C4-2B (cell line): ENCODE measurements around the gene FGGY.

Experiments used
- ZFX ChIP-seq: fragments of 450-650 bp; IDR thresholded peaks from 2 replicates; pipeline ENCODE4 v1.6.1; 2017
- TF ChIP-seq, protein P1 (sequence below): fragments of 450-650 bp; conservative IDR thresholded peaks from 2 replicates; pipeline ENCODE4 v1.5.1; 2017; ENCODE audit warnings: mild to moderate bottlenecking

DNA sequence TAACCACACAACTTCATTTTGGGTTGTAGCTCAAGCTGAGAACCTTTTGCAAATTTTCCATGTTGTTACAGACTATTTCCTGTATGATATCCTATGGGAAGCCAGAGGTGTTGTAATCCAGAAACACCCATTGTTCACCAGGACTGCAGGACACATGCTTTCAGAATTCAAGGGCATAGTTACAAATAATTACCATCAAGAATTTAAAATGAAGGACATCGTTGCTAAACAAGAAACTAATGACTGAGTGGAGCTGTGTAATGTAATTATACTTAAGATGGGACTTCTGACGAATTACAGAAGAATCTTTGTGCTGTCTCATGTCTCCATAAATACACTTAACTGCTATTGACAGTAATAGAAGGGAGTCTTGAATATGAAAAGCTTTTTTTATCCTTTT lies 470.2 kb downstream of the FGGY start:
- TF ChIP-seq, protein P1, sequence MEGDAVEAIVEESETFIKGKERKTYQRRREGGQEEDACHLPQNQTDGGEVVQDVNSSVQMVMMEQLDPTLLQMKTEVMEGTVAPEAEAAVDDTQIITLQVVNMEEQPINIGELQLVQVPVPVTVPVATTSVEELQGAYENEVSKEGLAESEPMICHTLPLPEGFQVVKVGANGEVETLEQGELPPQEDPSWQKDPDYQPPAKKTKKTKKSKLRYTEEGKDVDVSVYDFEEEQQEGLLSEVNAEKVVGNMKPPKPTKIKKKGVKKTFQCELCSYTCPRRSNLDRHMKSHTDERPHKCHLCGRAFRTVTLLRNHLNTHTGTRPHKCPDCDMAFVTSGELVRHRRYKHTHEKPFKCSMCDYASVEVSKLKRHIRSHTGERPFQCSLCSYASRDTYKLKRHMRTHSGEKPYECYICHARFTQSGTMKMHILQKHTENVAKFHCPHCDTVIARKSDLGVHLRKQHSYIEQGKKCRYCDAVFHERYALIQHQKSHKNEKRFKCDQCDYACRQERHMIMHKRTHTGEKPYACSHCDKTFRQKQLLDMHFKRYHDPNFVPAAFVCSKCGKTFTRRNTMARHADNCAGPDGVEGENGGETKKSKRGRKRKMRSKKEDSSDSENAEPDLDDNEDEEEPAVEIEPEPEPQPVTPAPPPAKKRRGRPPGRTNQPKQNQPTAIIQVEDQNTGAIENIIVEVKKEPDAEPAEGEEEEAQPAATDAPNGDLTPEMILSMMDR: no peak
- TF ChIP-seq ZFX: no peak
